OCI-LY7 (cell line): ENCODE results near the gene LPA.
"Not testable (repeated sequence)": the region's sequence is repeated elsewhere in the genome, so short reads cannot be mapped to it uniquely, and the experiment has no call there.

Experiments
- CTCF ChIP-seq: fragments of 200-600 bp; sonication (generic); conservative IDR thresholded peaks from 2 replicates; pipeline ENCODE4 v1.5.1; 2014; ENCODE audit warnings: mild to moderate bottlenecking, antibody characterized with exemption, low read length, moderate library complexity, mixed read lengths
- EZH2phosphoT487 ChIP-seq: fragments of 200-600 bp; sonication (generic); IDR thresholded peaks from 2 replicates; pipeline ENCODE4 v1.6.1; 2018; ENCODE audit warnings: low read depth, borderline replicate concordance, mild to moderate bottlenecking, mixed run types, antibody characterized with exemption, low read length, moderate library complexity, mixed read lengths

- not testable (repeated sequence) for TF ChIP-seq CTCF, EZH2phosphoT487
These were observed 32.8 kb upstream of the LPA start for GRCh38 chr6:160696884-160697283.
